ENCODE measurements around the gene LCP2. TPM values are rescaled to one million over a fixed set of nuclear protein-coding genes. Genes with fewer than 3 reads are reported as not detected.

Gene LCP2
- total RNA-seq, 1 experiment from 2014 or later, result not detected

DNA sequence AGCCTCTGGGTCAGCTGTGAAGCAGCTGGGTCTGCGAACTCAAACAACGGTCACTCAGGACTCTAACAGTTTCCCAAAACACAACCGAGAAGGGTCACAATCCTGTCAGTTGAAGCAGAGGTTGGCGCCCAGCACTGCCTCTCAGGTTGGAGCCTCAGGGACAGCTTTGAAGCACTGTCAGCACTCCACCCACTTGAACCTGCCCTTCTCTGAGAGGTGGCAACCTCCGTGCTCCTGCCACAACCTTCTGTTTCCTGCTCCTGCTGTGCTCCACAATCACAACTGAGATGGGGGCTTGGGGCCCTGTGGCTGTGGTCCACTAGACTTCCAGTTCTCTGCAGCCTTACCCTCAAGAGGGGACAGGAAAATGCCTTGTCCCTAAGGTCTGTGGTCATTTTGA, 21.7 kb upstream of the LCP2 start:
- H2BK15ac ChIP-seq (ENCODE audit: low read depth, low read length), result no peak overlapping the region
- H4K8ac ChIP-seq (replicated peaks; ENCODE audit: insufficient read length, low read depth, low read length), result no peak overlapping the region
- peaks cover 5% of the 10 kb centered on the region for H3K27me3 Mint-ChIP-seq (ENCODE audit: low read depth)
- H2BK120ac ChIP-seq (ENCODE audit: low read depth, low read length, poor library complexity, severe bottlenecking), result no peak overlapping the region
- no peaks in the 10 kb centered on the region for H3K23me2 ChIP-seq (ENCODE audit: insufficient read length, low read depth, low read length, poor library complexity, severe bottlenecking)
- H4K5ac ChIP-seq (ENCODE audit: insufficient read length, low read depth, low read length), result no peak overlapping the region
- H2BK5ac ChIP-seq (ENCODE audit: insufficient read length, low read length), result no peak overlapping the region
- H3K4me1 Mint-ChIP-seq, result peaks cover 9 to 13% of the 10 kb centered on the region in 2 experiments
- H3K36me3 Mint-ChIP-seq (ENCODE audit: insufficient read depth in 1 of 3, low read depth in 3 of 3), result no peaks in the 10 kb centered on the region
- no peak for TF ChIP-seq CTCF (conservative IDR thresholded peaks at IDR 0.05)
- no CpG with 5 or more reads among the region's 5 CpGs for WGBS (ENCODE audit: extremely low coverage, insufficient read length, low lambda C conversion rate)
- no peak overlapping the region for H2AFZ ChIP-seq (ENCODE audit: low read length)
- H3K14ac ChIP-seq (ENCODE audit: insufficient read depth, low read length), result no peak overlapping the region
- H2AK5ac ChIP-seq (ENCODE audit: insufficient read length, low read length), result no peak overlapping the region
- no peak overlapping the region for H2BK20ac ChIP-seq (ENCODE audit: low read depth, low read length, poor library complexity, severe bottlenecking)
- H3K27me3 ChIP-seq (ENCODE audit: insufficient read depth, low read length), result no peaks in the 10 kb centered on the region
- H4K20me1 ChIP-seq (ENCODE audit: control insufficient read depth, insufficient read depth, insufficient read length), result no peaks in the 10 kb centered on the region
- no peaks in the 10 kb centered on the region for H3K9me3 ChIP-seq (ENCODE audit: control insufficient read depth, low read depth, low read length)
- H3K79me1 ChIP-seq (ENCODE audit: insufficient read depth, low read depth, low read length, poor library complexity, severe bottlenecking), result no peaks in the 10 kb centered on the region
- H3K4me2 ChIP-seq (ENCODE audit: insufficient read depth, insufficient read length, low read length), result no peak overlapping the region
- no peak overlapping the region for H3K56ac ChIP-seq (ENCODE audit: insufficient read length, low read depth, low read length)
- H3K9me3 Mint-ChIP-seq, result no peaks in the 10 kb centered on the region
- no peak overlapping the region for H3K4me3 Mint-ChIP-seq
- no peak overlapping the region for H3K23ac ChIP-seq (ENCODE audit: insufficient read length, low read depth, low read length)
- H3K4ac ChIP-seq (ENCODE audit: low read depth, low read length), result no peak overlapping the region
- no peak overlapping the region for H3K18ac ChIP-seq (ENCODE audit: insufficient read length, low read depth, low read length)
- no peak overlapping the region for H3T11ph ChIP-seq (ENCODE audit: low read length)
- H3K79me2 ChIP-seq (ENCODE audit: insufficient read depth, low read length), result no peaks in the 10 kb centered on the region
- no peaks in the 10 kb centered on the region for H3K4me1 ChIP-seq (ENCODE audit: insufficient read depth, low read length)
- H3K27ac Mint-ChIP-seq, result no peak overlapping the region
- no peak for DNase-seq
- H3K9ac ChIP-seq (ENCODE audit: extremely low read depth, insufficient read length, low read length), result no peak overlapping the region
- H2BK12ac ChIP-seq (ENCODE audit: insufficient read length, low read depth, low read length), result no peak overlapping the region
- no peak overlapping the region for H3K27ac ChIP-seq (ENCODE audit: insufficient read length, low read depth, low read length)
- H4K91ac ChIP-seq (ENCODE audit: insufficient read length, low read depth, low read length), result no peak overlapping the region

Measured in H9 (cell line).